SK-N-SH (cell line): Measurements from ENCODE around the gene TMEM132D.

Experiments used
- EZH2phosphoT487 ChIP-seq: fragments of 200-600 bp; sonication (generic); IDR thresholded peaks from 2 replicates; pipeline ENCODE4 v1.6.1; 2017; ENCODE audit warnings: low read depth, mixed run types, mild to moderate bottlenecking, antibody characterized with exemption, moderate library complexity, borderline replicate concordance
- FOXJ3 ChIP-seq: sonication (generic); formaldehyde crosslinking; IDR thresholded peaks from 2 replicates; pipeline ENCODE4 v1.5.1; 2020; ENCODE audit warnings: mild to moderate bottlenecking, missing genetic modification reagents
- GABPA ChIP-seq: IDR thresholded peaks from 2 replicates; pipeline ENCODE4 v1.4.0; 2012; ENCODE audit warnings: low read depth, mild to moderate bottlenecking
- POLR2AphosphoS5 ChIP-seq: IDR thresholded peaks from 2 replicates; pipeline ENCODE4 v1.6.1; 2012; ENCODE audit warnings: low read depth, low read length
- RFX5 ChIP-seq: IDR thresholded peaks from 2 replicates; pipeline ENCODE4 v1.6.1; 2012; ENCODE audit warnings: mild to moderate bottlenecking, improper control_type of control experiment, low read length
- TAF1 ChIP-seq: IDR thresholded peaks from 2 replicates; pipeline ENCODE4 v1.6.1; 2012; ENCODE audit warnings: low read depth, mild to moderate bottlenecking, low read length, moderate library complexity, borderline replicate concordance
- TF ChIP-seq, protein P1 (sequence below): fragments of 200-600 bp; sonication (generic); IDR thresholded peaks from 2 replicates; pipeline ENCODE4 v1.6.1; 2017; ENCODE audit warnings: antibody characterized with exemption, mild to moderate bottlenecking, moderate library complexity

DNA sequence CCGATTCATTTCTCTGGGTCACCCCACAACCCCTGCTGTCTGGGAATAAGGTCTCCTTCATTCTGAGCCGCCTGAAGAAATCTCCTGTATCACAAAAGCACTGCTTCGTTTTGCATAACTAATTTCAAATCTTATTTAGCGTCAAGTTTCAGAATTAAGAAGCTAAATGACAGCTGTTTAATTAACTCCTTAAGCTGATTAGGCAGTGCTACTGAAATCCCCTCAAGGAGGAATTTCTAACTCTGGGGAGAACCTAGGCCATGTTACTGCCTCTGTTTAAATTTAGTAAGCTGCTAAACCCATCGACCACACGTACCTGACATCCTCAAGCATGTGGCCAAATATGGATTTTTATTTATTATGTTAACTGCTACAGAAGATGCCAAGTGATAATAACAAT lies 677.0 kb downstream of the TMEM132D start:
- TF ChIP-seq, protein P1, sequence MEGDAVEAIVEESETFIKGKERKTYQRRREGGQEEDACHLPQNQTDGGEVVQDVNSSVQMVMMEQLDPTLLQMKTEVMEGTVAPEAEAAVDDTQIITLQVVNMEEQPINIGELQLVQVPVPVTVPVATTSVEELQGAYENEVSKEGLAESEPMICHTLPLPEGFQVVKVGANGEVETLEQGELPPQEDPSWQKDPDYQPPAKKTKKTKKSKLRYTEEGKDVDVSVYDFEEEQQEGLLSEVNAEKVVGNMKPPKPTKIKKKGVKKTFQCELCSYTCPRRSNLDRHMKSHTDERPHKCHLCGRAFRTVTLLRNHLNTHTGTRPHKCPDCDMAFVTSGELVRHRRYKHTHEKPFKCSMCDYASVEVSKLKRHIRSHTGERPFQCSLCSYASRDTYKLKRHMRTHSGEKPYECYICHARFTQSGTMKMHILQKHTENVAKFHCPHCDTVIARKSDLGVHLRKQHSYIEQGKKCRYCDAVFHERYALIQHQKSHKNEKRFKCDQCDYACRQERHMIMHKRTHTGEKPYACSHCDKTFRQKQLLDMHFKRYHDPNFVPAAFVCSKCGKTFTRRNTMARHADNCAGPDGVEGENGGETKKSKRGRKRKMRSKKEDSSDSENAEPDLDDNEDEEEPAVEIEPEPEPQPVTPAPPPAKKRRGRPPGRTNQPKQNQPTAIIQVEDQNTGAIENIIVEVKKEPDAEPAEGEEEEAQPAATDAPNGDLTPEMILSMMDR = no peak
- no peak for TF ChIP-seq POLR2AphosphoS5
- TF ChIP-seq TAF1 = no peak
- TF ChIP-seq GABPA = no peak
- TF ChIP-seq EZH2phosphoT487 = no peak
- TF ChIP-seq RFX5 = no peak
- no peak for TF ChIP-seq FOXJ3 (CRISPR knock-in tag)
